Measurements from ENCODE around the gene LRRC32. TPM values are rescaled to one million over a fixed set of nuclear protein-coding genes. Genes with fewer than 3 reads are reported as not detected.

LRRC32 gene
- total RNA-seq, result 10 to 100 TPM; 22.7 to 37.6 (median 31.1) TPM

- TF ChIP-seq CTCF (IDR thresholded peaks at IDR 0.05) (peak in 1 of 4 experiments; percentile 14), EP300 (IDR thresholded peaks at IDR 0.05) (no peak), POLR2AphosphoS5 (IDR thresholded peaks at IDR 0.05) (peak; percentile 41)
- peaks cover 0 to 46% (median 7%) of the 10 kb centered on the region in 3 donors for H3K4me1 ChIP-seq
- no peaks in the 10 kb centered on the region for H3K9me3 ChIP-seq
- ATAC-seq, result peak; percentile 58
- 0 to 4% methylated on average over 4 to 9 of the region's 82 CpGs for WGBS, 2 donors (ENCODE audit: low coverage in 1 of 2)
- no peaks in the 10 kb centered on the region for H3K36me3 ChIP-seq
- peak within 1 kb of the TSS in 3 of 4 donors; percentile 72 to 82 (median 74) for H3K27ac ChIP-seq
- peaks cover 28% of the 10 kb centered on the region for H3K27me3 ChIP-seq
- peak within 1 kb of the TSS; percentile 30 to 68 for H3K4me3 ChIP-seq
Observed at GRCh38 chr11:76670485-76671236, at the start of gene LRRC32. TSS of gene LRRC32 (minus strand) at chr11:76670747. CDS start at chr11:76665954, 4,793 bp downstream.

GRCh38 chr11:76719686-76720085 lies 49.1 kb upstream of the LRRC32 start:
- ATAC-seq, result no peak
- H3K27me3 ChIP-seq, result peaks cover 15% of the 10 kb centered on the region
- TF ChIP-seq POLR2AphosphoS5 (IDR thresholded peaks at IDR 0.05) (no peak), EP300 (IDR thresholded peaks at IDR 0.05) (no peak), CTCF (IDR thresholded peaks at IDR 0.05) (no peak), POLR2A (IDR thresholded peaks at IDR 0.05) (no peak)
- H3K9me3 ChIP-seq, result no peaks in the 10 kb centered on the region
- no peak overlapping the region for H3K27ac ChIP-seq
- H3K4me1 ChIP-seq, result peaks cover 0 to 10% (median 4%) of the 10 kb centered on the region in 3 donors
- WGBS, 2 donors (ENCODE audit: low coverage in 1 of 2), result 100% methylated on average over 3 of the region's 9 CpGs; no CpG with 5 or more reads in 1 of the 2 donors
- H3K36me3 ChIP-seq, result no peaks in the 10 kb centered on the region
- no peak overlapping the region for H3K4me3 ChIP-seq

- 100% methylated on average over 2 of the region's 19 CpGs; no CpG with 5 or more reads in 1 of the 2 donors for WGBS, 2 donors (ENCODE audit: low coverage in 1 of 2)
- TF ChIP-seq CTCF (IDR thresholded peaks at IDR 0.05) (no peak), POLR2A (IDR thresholded peaks at IDR 0.05) (no peak), POLR2AphosphoS5 (IDR thresholded peaks at IDR 0.05) (no peak)
- Histone ChIP-seq H3K27me3 (peaks cover 14% of the 10 kb centered on the region), H3K4me1 (peaks cover 0 to 10% (median 4%) of the 10 kb centered on the region in 3 donors), H3K9me3 (no peaks in the 10 kb centered on the region), H3K27ac (no peak overlapping the region), H3K4me3 (no peak overlapping the region), H3K36me3 (no peaks in the 10 kb centered on the region)
- ATAC-seq, result no peak
Observed at GRCh38 chr11:76719281-76719680, 48.7 kb upstream of the LRRC32 start.

- TF ChIP-seq POLR2A (IDR thresholded peaks at IDR 0.05), result no peak
- TF ChIP-seq EP300 (IDR thresholded peaks at IDR 0.05), result no peak
- no peak for TF ChIP-seq CTCF (IDR thresholded peaks at IDR 0.05)
- no peak for TF ChIP-seq POLR2AphosphoS5 (IDR thresholded peaks at IDR 0.05)
- no peak for ATAC-seq
- Histone ChIP-seq H3K36me3 (no peaks in the 10 kb centered on the region), H3K4me3 (no peak overlapping the region), H3K27ac (no peak overlapping the region), H3K4me1 (peaks cover 0 to 10% (median 4%) of the 10 kb centered on the region in 3 donors), H3K9me3 (no peaks in the 10 kb centered on the region), H3K27me3 (peaks cover 12% of the 10 kb centered on the region)
- WGBS, 2 donors (ENCODE audit: low coverage in 1 of 2), result 69 to 100% methylated on average over 2 to 3 of the region's 5 CpGs
Observed at GRCh38 chr11:76717816-76718215, 47.3 kb upstream of the LRRC32 start.

GRCh38 chr11:76717369-76717768 lies 46.8 kb upstream of the LRRC32 start:
- WGBS, 2 donors (ENCODE audit: low coverage in 1 of 2), result 92% methylated on average over 4 of the region's 4 CpGs; no CpG with 5 or more reads in 1 of the 2 donors
- no peak overlapping the region for H3K4me3 ChIP-seq
- no peak overlapping the region for H3K27ac ChIP-seq
- no peak for TF ChIP-seq EP300 (IDR thresholded peaks at IDR 0.05)
- TF ChIP-seq POLR2A (IDR thresholded peaks at IDR 0.05), result no peak
- TF ChIP-seq CTCF (IDR thresholded peaks at IDR 0.05), result no peak
- TF ChIP-seq POLR2AphosphoS5 (IDR thresholded peaks at IDR 0.05), result no peak
- H3K9me3 ChIP-seq, result no peaks in the 10 kb centered on the region
- no peaks in the 10 kb centered on the region for H3K36me3 ChIP-seq
- H3K27me3 ChIP-seq, result peaks cover 10% of the 10 kb centered on the region
- ATAC-seq, result no peak
- H3K4me1 ChIP-seq, result peaks cover 0 to 10% (median 4%) of the 10 kb centered on the region in 3 donors
